ENCODE results near the gene DEFB112.

Gene DEFB112

GRCh38 chr6:50049829-50050228 lies at the start of gene DEFB112:
TSS of gene DEFB112 (minus strand) at chr6:50049929. CDS start at chr6:50049869, 60 bp downstream.
- TF ChIP-seq, protein P1, sequence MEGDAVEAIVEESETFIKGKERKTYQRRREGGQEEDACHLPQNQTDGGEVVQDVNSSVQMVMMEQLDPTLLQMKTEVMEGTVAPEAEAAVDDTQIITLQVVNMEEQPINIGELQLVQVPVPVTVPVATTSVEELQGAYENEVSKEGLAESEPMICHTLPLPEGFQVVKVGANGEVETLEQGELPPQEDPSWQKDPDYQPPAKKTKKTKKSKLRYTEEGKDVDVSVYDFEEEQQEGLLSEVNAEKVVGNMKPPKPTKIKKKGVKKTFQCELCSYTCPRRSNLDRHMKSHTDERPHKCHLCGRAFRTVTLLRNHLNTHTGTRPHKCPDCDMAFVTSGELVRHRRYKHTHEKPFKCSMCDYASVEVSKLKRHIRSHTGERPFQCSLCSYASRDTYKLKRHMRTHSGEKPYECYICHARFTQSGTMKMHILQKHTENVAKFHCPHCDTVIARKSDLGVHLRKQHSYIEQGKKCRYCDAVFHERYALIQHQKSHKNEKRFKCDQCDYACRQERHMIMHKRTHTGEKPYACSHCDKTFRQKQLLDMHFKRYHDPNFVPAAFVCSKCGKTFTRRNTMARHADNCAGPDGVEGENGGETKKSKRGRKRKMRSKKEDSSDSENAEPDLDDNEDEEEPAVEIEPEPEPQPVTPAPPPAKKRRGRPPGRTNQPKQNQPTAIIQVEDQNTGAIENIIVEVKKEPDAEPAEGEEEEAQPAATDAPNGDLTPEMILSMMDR (IDR thresholded peaks at IDR 0.05; ENCODE audit: control insufficient read depth, insufficient read depth, low read depth, low read length, missing control alignments): no peak

GRCh38 chr6:50098641-50098993 lies 48.9 kb upstream of the DEFB112 start:
- no peak for DNase-seq (ENCODE audit: low read depth)
- TF ChIP-seq, protein P1 (IDR thresholded peaks at IDR 0.05; ENCODE audit: control insufficient read depth, insufficient read depth, low read depth, low read length, missing control alignments): no peak
- no peak overlapping the region for H3K4me3 ChIP-seq (ENCODE audit: control insufficient read depth, low read depth, low read length)

More at GRCh38 chr6:50049829-50050228, at the start of gene DEFB112:
- no peak within 1 kb of the TSS for H3K4me3 ChIP-seq (ENCODE audit: control insufficient read depth, low read depth, low read length)
- DNase-seq (ENCODE audit: low read depth): no peak

DNA sequence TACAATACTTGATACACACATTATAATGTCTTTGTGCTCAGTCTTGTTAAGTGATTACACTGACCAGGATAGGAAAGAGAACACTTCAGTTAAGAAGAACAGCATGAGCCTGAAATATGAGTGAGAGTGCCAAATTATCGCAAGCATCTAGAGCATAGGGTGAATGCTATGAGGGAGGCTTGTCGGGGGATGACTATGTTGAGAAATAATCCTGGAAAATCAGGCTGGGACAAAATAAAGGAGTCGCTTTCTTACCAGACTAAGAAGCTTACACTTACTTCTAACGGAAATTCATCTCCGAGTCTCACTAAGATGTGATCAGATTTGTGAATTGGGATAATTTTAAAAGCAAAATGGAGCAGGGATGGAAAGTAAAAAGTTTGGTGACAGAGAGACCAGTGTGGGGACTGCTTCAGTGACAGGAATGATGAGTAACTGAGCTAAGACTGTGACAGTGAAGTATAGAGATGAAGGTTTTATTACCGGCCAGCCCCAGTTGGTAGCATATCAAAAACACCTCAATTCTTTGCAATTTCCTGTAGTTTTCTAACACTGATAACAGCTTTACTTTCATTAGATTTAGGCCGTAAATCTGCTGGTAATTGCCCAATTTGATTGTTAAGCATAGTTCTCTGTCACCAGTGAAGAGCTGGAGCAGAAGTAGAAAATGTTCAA lies 48.4 kb upstream of the DEFB112 start:
- DNase-seq (ENCODE audit: low read depth): no peak
- no peak overlapping the region for H3K4me3 ChIP-seq (ENCODE audit: control insufficient read depth, low read depth, low read length)
- TF ChIP-seq, protein P1 (IDR thresholded peaks at IDR 0.05; ENCODE audit: control insufficient read depth, insufficient read depth, low read depth, low read length, missing control alignments): no peak

- no peak for DNase-seq (ENCODE audit: low read depth)
- TF ChIP-seq, protein P1 (IDR thresholded peaks at IDR 0.05; ENCODE audit: control insufficient read depth, insufficient read depth, low read depth, low read length, missing control alignments): no peak
- H3K4me3 ChIP-seq (ENCODE audit: control insufficient read depth, low read depth, low read length): no peak overlapping the region
These were observed 46.6 kb upstream of the DEFB112 start for GRCh38 chr6:50096296-50096695.

- DNase-seq (ENCODE audit: low read depth): no peak
- H3K4me3 ChIP-seq (ENCODE audit: control insufficient read depth, low read depth, low read length): no peak overlapping the region
- TF ChIP-seq, protein P1 (IDR thresholded peaks at IDR 0.05; ENCODE audit: control insufficient read depth, insufficient read depth, low read depth, low read length, missing control alignments): no peak
These were observed 44.2 kb upstream of the DEFB112 start for GRCh38 chr6:50093938-50094272.

DNA sequence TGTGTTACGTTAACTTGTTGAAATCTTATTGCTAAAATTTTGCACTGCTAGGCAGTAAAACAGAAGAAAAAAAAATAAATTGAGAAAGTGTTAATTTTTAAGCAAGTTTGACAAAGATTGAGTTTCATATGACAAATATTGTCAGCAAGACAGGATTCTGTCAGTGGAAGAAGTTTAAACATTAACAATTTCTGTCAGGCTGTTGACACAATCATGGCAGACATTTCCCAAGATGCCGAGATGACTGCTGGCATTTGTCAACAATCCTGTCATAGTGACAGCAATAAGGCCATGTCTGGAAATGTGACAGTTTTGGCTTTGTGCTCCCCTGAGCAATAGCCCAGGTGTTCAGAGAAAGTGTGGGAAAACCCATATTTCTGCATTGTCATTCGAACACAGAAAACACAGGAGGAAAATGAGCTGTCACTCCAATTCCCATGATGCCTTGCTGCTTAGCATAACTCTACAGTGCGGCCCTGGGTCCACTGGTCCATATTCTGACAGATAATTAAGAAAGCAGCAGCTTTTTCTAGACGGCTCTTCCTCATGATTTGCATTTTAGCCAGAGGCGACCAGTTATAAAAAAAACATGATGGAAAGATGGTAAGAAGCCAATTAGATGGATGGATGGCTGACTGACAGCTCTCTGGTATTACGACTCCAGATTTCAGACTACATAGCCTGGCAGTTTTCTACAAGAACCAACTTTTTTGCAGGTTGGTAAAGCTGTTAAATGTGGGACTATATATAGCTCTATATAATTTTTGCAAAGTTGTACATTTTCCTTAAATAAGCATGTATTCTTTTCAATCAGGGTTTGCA lies 43.6 kb upstream of the DEFB112 start:
- no peak overlapping the region for H3K4me3 ChIP-seq (ENCODE audit: control insufficient read depth, low read depth, low read length)
- no peak for DNase-seq (ENCODE audit: low read depth)
- TF ChIP-seq, protein P1 (IDR thresholded peaks at IDR 0.05; ENCODE audit: control insufficient read depth, insufficient read depth, low read depth, low read length, missing control alignments): no peak
